ENCODE data around the gene CYB5R4. TPM values are rescaled to one million over a fixed set of nuclear protein-coding genes. Genes with fewer than 3 reads are reported as not detected.

CYB5R4 gene
- total RNA-seq, 1 experiment from 2014 or later, result 23.7 TPM

- Histone ChIP-seq H3K9me3 (no peaks in the 10 kb centered on the region), H3K27me3 (replicated peaks; ENCODE audit: control insufficient read depth, insufficient read depth, low read length) (no peaks in the 10 kb centered on the region), H3K4me3 (ENCODE audit: low read depth, low read length) (peak overlapping the region; percentile 65), H3K4me1 (0 out of 2 replicates have a peak, but pooled peaks cover 3% of the 10 kb centered on the region), H3K36me3 (ENCODE audit: control insufficient read depth, insufficient read depth, low read length) (no peaks in the 10 kb centered on the region)
- intact Hi-C loops (cut with micrococcal nuclease; ENCODE audit: unreplicated experiment), result no loop called here
- Mint-ChIP-seq H3K9me3 (ENCODE audit: unreplicated experiment) (no peaks in the 10 kb centered on the region), H3K36me3 (ENCODE audit: insufficient read depth, unreplicated experiment) (no peaks in the 10 kb centered on the region), H3K4me1 (ENCODE audit: low read depth, unreplicated experiment) (no peaks in the 10 kb centered on the region), H3K4me3 (ENCODE audit: unreplicated experiment) (peak overlapping the region; percentile 99), H3K27ac (ENCODE audit: unreplicated experiment) (peak overlapping the region; percentile 95), H3K27me3 (ENCODE audit: insufficient read depth, unreplicated experiment) (no peaks in the 10 kb centered on the region)
- BruUV-seq (replicated peaks), result no TSS peak
- ChIA-PET POLR2A (no interaction called here), CTCF (no interaction called here)
- DNase-seq, result no peak
- no peak for TF ChIP-seq CTCF (IDR thresholded peaks at IDR 0.05; ENCODE audit: insufficient read depth in 1 of 2, low read depth in 1 of 2, low read length in 1 of 2, severe bottlenecking in 1 of 2, unreplicated experiment in 1 of 2)
Observed at GRCh38 chr6:83860359-83860755, 868 bp downstream of the CYB5R4 start.

GRCh38 chr6:83860782-83861495 lies 1.4 kb downstream of the CYB5R4 start:
- no peaks in the 10 kb centered on the region for H3K36me3 ChIP-seq (ENCODE audit: control insufficient read depth, insufficient read depth, low read length)
- no peaks in the 10 kb centered on the region for H3K9me3 Mint-ChIP-seq (ENCODE audit: unreplicated experiment)
- intact Hi-C loops (cut with micrococcal nuclease; ENCODE audit: unreplicated experiment), result no loop called here
- H3K27me3 ChIP-seq (replicated peaks; ENCODE audit: control insufficient read depth, insufficient read depth, low read length), result no peaks in the 10 kb centered on the region
- peak overlapping the region; percentile 95 for H3K27ac Mint-ChIP-seq (ENCODE audit: unreplicated experiment)
- no peaks in the 10 kb centered on the region for H3K36me3 Mint-ChIP-seq (ENCODE audit: insufficient read depth, unreplicated experiment)
- 0 out of 2 replicates have a peak, but pooled peaks cover 3% of the 10 kb centered on the region for H3K4me1 ChIP-seq
- CTCF ChIA-PET, result no interaction called here
- no peak for DNase-seq
- POLR2A ChIA-PET, result no interaction called here
- H3K27me3 Mint-ChIP-seq (ENCODE audit: insufficient read depth, unreplicated experiment), result no peaks in the 10 kb centered on the region
- H3K9me3 ChIP-seq, result no peaks in the 10 kb centered on the region
- H3K4me3 Mint-ChIP-seq (ENCODE audit: unreplicated experiment), result peak overlapping the region; percentile 99
- TSS peak; percentile 53 for BruUV-seq (replicated peaks)
- H3K4me3 ChIP-seq (ENCODE audit: low read depth, low read length), result peak overlapping the region; percentile 65
- no peak for TF ChIP-seq CTCF (IDR thresholded peaks at IDR 0.05; ENCODE audit: insufficient read depth in 1 of 2, low read depth in 1 of 2, low read length in 1 of 2, severe bottlenecking in 1 of 2, unreplicated experiment in 1 of 2)
- no peaks in the 10 kb centered on the region for H3K4me1 Mint-ChIP-seq (ENCODE audit: low read depth, unreplicated experiment)

- Mint-ChIP-seq H3K9me3 (ENCODE audit: unreplicated experiment) (peaks cover 14% of the 10 kb centered on the region), H3K36me3 (ENCODE audit: insufficient read depth, unreplicated experiment) (peaks cover 16% of the 10 kb centered on the region), H3K4me3 (ENCODE audit: unreplicated experiment) (no peak overlapping the region), H3K4me1 (ENCODE audit: low read depth, unreplicated experiment) (no peaks in the 10 kb centered on the region), H3K27me3 (ENCODE audit: insufficient read depth, unreplicated experiment) (no peaks in the 10 kb centered on the region), H3K27ac (ENCODE audit: unreplicated experiment) (no peak overlapping the region)
- BruUV-seq (replicated peaks), result no TSS peak
- TF ChIP-seq CTCF (IDR thresholded peaks at IDR 0.05; ENCODE audit: insufficient read depth in 1 of 2, low read depth in 1 of 2, low read length in 1 of 2, severe bottlenecking in 1 of 2, unreplicated experiment in 1 of 2), result no peak
- H3K27me3 ChIP-seq (replicated peaks; ENCODE audit: control insufficient read depth, insufficient read depth, low read length), result no peaks in the 10 kb centered on the region
- DNase-seq, result no peak
- H3K36me3 ChIP-seq (ENCODE audit: control insufficient read depth, insufficient read depth, low read length), result peaks cover 4% of the 10 kb centered on the region
- H3K9me3 ChIP-seq, result peaks cover 9% of the 10 kb centered on the region; the same call in 1 of the 2 replicates
- intact Hi-C loops (cut with micrococcal nuclease; ENCODE audit: unreplicated experiment), result no loop called here
- ChIA-PET CTCF (no interaction called here), POLR2A (no interaction called here)
- 0 out of 2 replicates have a peak, but pooled peaks cover 3% of the 10 kb centered on the region for H3K4me1 ChIP-seq
- no peak overlapping the region for H3K4me3 ChIP-seq (ENCODE audit: low read depth, low read length)
Observed at GRCh38 chr6:83862776-83863471, 3.4 kb downstream of the CYB5R4 start.
